Stomach (tissue), 4 donors: ENCODE data around the gene PPT2.

Source experiments
- CTCF ChIP-seq, 7 experiments: fragments of 450-650 bp in 4 of 7; fragments of 200-600 bp in 3 of 7; sonication (generic) in 3 of 7; IDR thresholded peaks; one replicate each; pipeline ENCODE4 v1.5.1; 2016 to 2019; ENCODE audit warnings: antibody characterized with exemption in 7 of 7, control low read depth in 2 of 7, mild to moderate bottlenecking in 1 of 7
- POLR2A ChIP-seq, 4 donors: fragments of 450-650 bp; IDR thresholded peaks; one replicate each; pipeline ENCODE4 v1.6.1; 2016; ENCODE audit warnings: antibody characterized with exemption in 4 of 4, control low read depth in 2 of 4, mild to moderate bottlenecking in 1 of 4, moderate library complexity in 1 of 4
- POLR2AphosphoS5 ChIP-seq, 3 donors: sonication (generic); formaldehyde crosslinking; IDR thresholded peaks; one replicate each; pipeline ENCODE4 v1.6.1; 2016; ENCODE audit warnings: antibody characterized with exemption in 3 of 3

- TF ChIP-seq CTCF (IDR thresholded peaks at IDR 0.05) (no peak), POLR2AphosphoS5 (IDR thresholded peaks at IDR 0.05) (no peak), POLR2A (IDR thresholded peaks at IDR 0.05) (no peak)
Measured at GRCh38 chr6:32151863-32152768, 1.8 kb upstream of the PPT2 start, which contains the start of gene PRRT1.
